H1 (cell line): ENCODE data around the gene PLEK2. TPM values are rescaled to one million over a fixed set of nuclear protein-coding genes. Genes with fewer than 3 reads are reported as not detected.

ENCODE experiments used
- CTCF ChIA-PET: fragments of 300-600 bp; sonication (Branson Sonifier 250); formaldehyde crosslinking; loops from one replicate; lab custom pipeline; 2021; ENCODE audit not compliant: partially characterized antibody; lab: Charles Lee
- POLR2A ChIA-PET: fragments of 300-600 bp; sonication (Branson Sonifier 250); formaldehyde crosslinking; loops from one replicate; lab custom pipeline; 2021; ENCODE audit warnings: inconsistent platforms; ENCODE audit not compliant: partially characterized antibody; lab: Charles Lee
- DNase-seq, 2 experiments: peaks; one replicate each; pipeline versions ENCODE4 v3.0.0 to v3.0.0-alpha.2; 2010 to 2022; ENCODE audit warnings: low spot score in 2 of 2, low read depth in 1 of 2, mixed read lengths in 1 of 2
- FAIRE-seq: peaks from 2 replicates; lab custom pipeline; 2011; peaks lifted over from hg19 to GRCh38; lab: Jason Lieb, UNC
- H2AFZ ChIP-seq: 2 replicates; pipeline ENCODE4 v1.8.1; 2012; ENCODE audit warnings: low read length, inconsistent platforms
- H2AK5ac ChIP-seq: 2 replicates; pipeline ENCODE4 v1.6.1; 2013; ENCODE audit warnings: low read depth, low read length
- H2BK120ac ChIP-seq: replicated peaks from 2 replicates; pipeline ENCODE3; 2013; ENCODE audit warnings: low read depth, low read length, inconsistent platforms
- H2BK12ac ChIP-seq: 2 replicates; pipeline ENCODE4 v1.6.1; 2013; ENCODE audit warnings: low read depth, low read length
- H2BK15ac ChIP-seq: 2 replicates; pipeline ENCODE4 v1.6.1; 2013; ENCODE audit warnings: low read length
- H2BK20ac ChIP-seq: 2 replicates; pipeline ENCODE4 v1.6.1; 2013; ENCODE audit warnings: low read length
- H2BK5ac ChIP-seq: 2 replicates; pipeline ENCODE4 v1.6.1; 2013; ENCODE audit warnings: low read depth, low read length
- H3K14ac ChIP-seq: 2 replicates; pipeline ENCODE4 v1.6.1; 2013; ENCODE audit warnings: inconsistent platforms; ENCODE audit not compliant: insufficient read length
- H3K18ac ChIP-seq: 2 replicates; pipeline ENCODE4 v1.6.1; 2013; ENCODE audit warnings: low read length; ENCODE audit errors: extremely low read depth
- H3K23ac ChIP-seq: 2 replicates; pipeline ENCODE4 v1.6.1; 2013; ENCODE audit warnings: inconsistent platforms; ENCODE audit not compliant: insufficient read length
- H3K23me2 ChIP-seq: 2 replicates; pipeline ENCODE4 v1.6.1; 2013; ENCODE audit warnings: low read depth, low read length
- H3K27ac ChIP-seq: 2 replicates; pipeline ENCODE4 v1.6.1; 2011; ENCODE audit warnings: low read depth, low read length, inconsistent platforms
- H3K27me3 ChIP-seq, 4 experiments: replicated peaks in 1 of 4; 1 replicate in 1 of 4; 2 replicates in 3 of 4; pipeline versions ENCODE4 v1.6.1 to v1.8.1; 2011 to 2013; ENCODE audit warnings: low read length in 3 of 4, mild to moderate bottlenecking in 3 of 4, inconsistent platforms in 2 of 4, mixed read lengths in 2 of 4, moderate library complexity in 1 of 4; ENCODE audit not compliant: control insufficient read depth in 3 of 4, insufficient read depth in 3 of 4; ENCODE audit errors: extremely low read depth in 1 of 4
- H3K36me3 ChIP-seq, 4 experiments: 2 replicates each; pipeline versions ENCODE4 v1.6.1 to v1.8.1; 2011 to 2013; ENCODE audit warnings: mild to moderate bottlenecking in 4 of 4, low read length in 3 of 4, moderate library complexity in 2 of 4, control low read depth in 1 of 4, inconsistent platforms in 1 of 4; ENCODE audit not compliant: insufficient read depth in 4 of 4, control insufficient read depth in 2 of 4
- H3K4ac ChIP-seq: replicated peaks from 2 replicates; pipeline ENCODE3; 2013; ENCODE audit warnings: low read length, low read depth, mixed read lengths, inconsistent platforms; ENCODE audit not compliant: insufficient read length
- H3K4me1 ChIP-seq, 4 experiments: replicated peaks in 1 of 4; 1 replicate in 1 of 4; 2 replicates in 3 of 4; pipeline versions ENCODE4 v1.6.1 to v1.8.1; 2011 to 2013; ENCODE audit warnings: low read length in 3 of 4, inconsistent platforms in 2 of 4, mixed read lengths in 1 of 4; ENCODE audit not compliant: insufficient read depth in 4 of 4, control insufficient read depth in 3 of 4
- H3K4me2 ChIP-seq, 2 experiments: 2 replicates each; pipeline versions ENCODE4 v1.6.1 to v1.8.1; 2011 to 2013; ENCODE audit warnings: low read depth in 2 of 2, low read length in 2 of 2, control low read depth in 1 of 2, inconsistent platforms in 1 of 2, mild to moderate bottlenecking in 1 of 2; ENCODE audit not compliant: insufficient read depth in 1 of 2
- H3K4me3 ChIP-seq, 4 experiments: fragments of 200-600, 300-600 bp in 1 of 4; sonication (generic), shearing (Covaris generic), sonication (Bioruptor Twin) in 1 of 4; 2 replicates each; pipeline versions ENCODE4 v1.5.1 to v1.8.1; 2011 to 2016; ENCODE audit warnings: low read length in 4 of 4, low read depth in 3 of 4, control low read depth in 2 of 4, inconsistent platforms in 2 of 4, mild to moderate bottlenecking in 2 of 4, mixed read lengths in 1 of 4, moderate library complexity in 1 of 4; ENCODE audit not compliant: insufficient read depth in 2 of 4; ENCODE audit errors: extremely low read depth in 1 of 4
- H3K56ac ChIP-seq: replicated peaks from 2 replicates; pipeline ENCODE3; 2013; ENCODE audit warnings: low read depth, mild to moderate bottlenecking, mixed read lengths, low read length, inconsistent platforms; ENCODE audit not compliant: insufficient read length
- H3K79me1 ChIP-seq: 2 replicates; pipeline ENCODE4 v1.6.1; 2013; ENCODE audit warnings: low read depth, low read length, control low read depth
- H3K79me2 ChIP-seq, 2 experiments: 2 replicates each; pipeline versions ENCODE4 v1.6.1 to v1.8.1; 2012 to 2013; ENCODE audit warnings: low read length in 2 of 2, mild to moderate bottlenecking in 2 of 2, inconsistent platforms in 1 of 2; ENCODE audit not compliant: insufficient read depth in 2 of 2, control insufficient read depth in 1 of 2
- H3K9ac ChIP-seq, 4 experiments: replicated peaks in 1 of 4; 1 replicate in 1 of 4; 2 replicates in 3 of 4; pipeline versions ENCODE4 v1.6.1 to v1.8.1; 2011 to 2013; ENCODE audit warnings: low read depth in 3 of 4, low read length in 3 of 4, control low read depth in 2 of 4, mild to moderate bottlenecking in 2 of 4, moderate library complexity in 2 of 4, inconsistent platforms in 1 of 4; ENCODE audit errors: extremely low read depth in 1 of 4
- H3K9me3 ChIP-seq, 2 experiments: 2 replicates each; pipeline versions ENCODE4 v1.6.1 to v1.8.1; 2012 to 2013; ENCODE audit warnings: mild to moderate bottlenecking in 2 of 2, moderate library complexity in 2 of 2, control low read depth in 1 of 2, inconsistent platforms in 1 of 2, low read depth in 1 of 2, low read length in 1 of 2, mixed read lengths in 1 of 2; ENCODE audit not compliant: insufficient read depth in 2 of 2
- H4K20me1 ChIP-seq, 2 experiments: replicated peaks in 1 of 2; 2 replicates each; pipeline versions ENCODE3 to v1.8.1; 2011 to 2013; ENCODE audit warnings: inconsistent platforms in 2 of 2, low read length in 2 of 2, mild to moderate bottlenecking in 1 of 2; ENCODE audit not compliant: insufficient read depth in 2 of 2, control insufficient read depth in 1 of 2
- H4K5ac ChIP-seq: 2 replicates; pipeline ENCODE4 v1.6.1; 2013; ENCODE audit warnings: low read length, low read depth, mixed read lengths, inconsistent platforms; ENCODE audit not compliant: insufficient read length
- H4K8ac ChIP-seq: 2 replicates; pipeline ENCODE4 v1.8.0; 2013; ENCODE audit warnings: mild to moderate bottlenecking, moderate library complexity, low read length, inconsistent platforms; ENCODE audit not compliant: insufficient read depth; ENCODE audit errors: extremely low read depth
- H4K91ac ChIP-seq: replicated peaks from 2 replicates; pipeline ENCODE3; 2013; ENCODE audit warnings: low read length, mixed read lengths, inconsistent platforms; ENCODE audit not compliant: insufficient read length
- CBX5 ChIP-seq: fragments of 300-800, 300-1000 bp; sonication (generic); IDR thresholded peaks from 2 replicates; pipeline ENCODE4 v1.7.1; 2016; ENCODE audit warnings: antibody characterized with exemption, low read length, low read depth
- POLR2A ChIP-seq, 2 experiments: IDR thresholded peaks; 1 replicate in 1 of 2; 2 replicates in 1 of 2; pipeline ENCODE4 v1.6.1; 2011; ENCODE audit warnings: low read depth in 2 of 2, low read length in 2 of 2, mild to moderate bottlenecking in 2 of 2; ENCODE audit errors: control extremely low read depth in 1 of 2
- RAD21 ChIP-seq, 2 experiments: IDR thresholded peaks in 1 of 2; conservative IDR thresholded peaks in 1 of 2; 2 replicates each; pipeline ENCODE4 v1.6.1; 2011; ENCODE audit warnings: low read depth in 2 of 2, low read length in 2 of 2, improper control_type of control experiment in 1 of 2, inconsistent platforms in 1 of 2, mild to moderate bottlenecking in 1 of 2, moderate library complexity in 1 of 2
- WGBS, 2 experiments: shearing (Covaris generic) in 1 of 2; methylation state at CpG; one replicate each; pipeline versions ENCODE4 v1.1.6 to v1.1.7; 2013 to 2015; ENCODE audit warnings: low lambda C conversion rate in 2 of 2, mixed read lengths in 2 of 2, inconsistent platforms in 1 of 2, low coverage in 1 of 2, missing lambda C conversion rate in 1 of 2; ENCODE audit not compliant: insufficient replicate concordance in 2 of 2, insufficient coverage in 1 of 2, insufficient read length in 1 of 2; ENCODE audit errors: extremely low coverage in 1 of 2, missing lambda C conversion rate in 1 of 2; 5-methylcytosine and 5-hydroxymethylcytosine counted together
- polyA plus RNA-seq, 7 experiments: library from polyadenylated mRNA; depleted of rRNA in 3 of 7; stranded (reverse) in 5 of 7; unstranded in 2 of 7; fragments of >200 nt in 5 of 7; fragments of 200-250 nt in 2 of 7; gene quantifications; 1 replicate in 5 of 7; 2 replicates in 1 of 7; 4 replicates in 1 of 7; pipeline versions ENCODE4 v1.2.1 to v1.2.3, GENCODE V29; 2011 to 2013; ENCODE audit warnings: missing spikeins in 2 of 7, mixed read lengths in 2 of 7
- total RNA-seq: library from RNA; stranded (reverse); fragmentation: NEBNext Ultra II Directional; extraction: Animal tissue kit (Norgen Biotek cat#: 25700); gene quantifications from 2 replicates; pipeline ENCODE4 v1.2.1, GENCODE V29; 2021

The PLEK2 gene
- total and polyA plus RNA-seq, 2 of the 8 experiments (the other 6 are each of a cell fraction or from before 2014, with no cell fraction given): 0.41 to 2.1 TPM

DNA sequence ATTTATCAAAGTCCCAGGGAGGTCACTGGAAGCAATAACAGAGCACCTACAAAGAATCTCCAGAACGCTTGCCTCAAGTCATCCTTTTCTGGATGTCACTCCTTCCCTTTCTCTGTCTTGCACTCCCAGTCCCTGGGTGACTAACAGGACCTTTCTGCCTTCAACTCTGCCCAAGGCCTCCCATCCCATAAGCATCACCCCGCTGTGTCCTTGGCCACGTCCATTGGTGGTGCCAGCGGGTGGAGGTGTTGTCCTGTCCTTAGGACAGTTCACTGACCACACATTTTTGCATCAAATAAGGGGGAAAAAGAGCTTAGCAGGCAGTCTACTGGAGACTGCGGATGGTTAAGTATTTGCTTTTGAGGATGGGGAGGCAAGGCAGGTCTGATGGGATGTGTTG lies 23.6 kb upstream of the PLEK2 start:
- no peaks in the 10 kb centered on the region for H3K9me3 ChIP-seq
- CTCF ChIA-PET: interaction anchor here (0.5 to 10.0 kb wide), 19 partner anchors 9 to 956 kb away, joined by 3 to 115 read pairs (median 8); partner anchors contain the start of gene PIGH
- 82% methylated on average over 5 of the region's 5 CpGs; no CpG with 5 or more reads in 1 of the 2 experiments for WGBS, 2 experiments

More for the DNA sequence above, 23.6 kb upstream of the PLEK2 start:
- Histone ChIP-seq H3K4me2 (no peak overlapping the region), H3K4me3 (no peak overlapping the region), H3K9ac (no peak overlapping the region; a peak in 1 of 7 replicates), H3K23me2 (no peaks in the 10 kb centered on the region), H3K18ac (no peak overlapping the region), H2BK12ac (no peak overlapping the region; the same call in 1 of the 2 replicates), H2BK15ac (no peak overlapping the region), H3K79me1 (no peaks in the 10 kb centered on the region), H4K5ac (no peak overlapping the region), H3K14ac (no peak overlapping the region), H3K4me1 (no peaks in the 10 kb centered on the region), H4K91ac (no peak overlapping the region), H4K20me1 (no peaks in the 10 kb centered on the region), H2BK20ac (no peak overlapping the region), H3K23ac (no peak overlapping the region), H3K27ac (no peak overlapping the region), H3K36me3 (no peaks in the 10 kb centered on the region), H4K8ac (no peak overlapping the region), H2BK120ac (no peak overlapping the region), H2AK5ac (0 out of 2 replicates have a peak overlapping the region, but pooled peaks have one; percentile 82), H3K4ac (no peak overlapping the region), H2BK5ac (no peak overlapping the region), H2AFZ (no peak overlapping the region), H3K79me2 (no peaks in the 10 kb centered on the region), H3K27me3 (no peaks in the 10 kb centered on the region), H3K56ac (no peak overlapping the region)
- TF ChIP-seq POLR2A (IDR thresholded peaks at IDR 0.05; ENCODE audit: control extremely low read depth in 1 of 2, low read depth in 2 of 2, low read length in 2 of 2) (no peak), RAD21 (IDR thresholded peaks at IDR 0.05 in 1 of 2, conservative IDR thresholded peaks at IDR 0.05 in 1 of 2; ENCODE audit: low read depth in 2 of 2, low read length in 2 of 2) (peak in 1 of 2 experiments; percentile 9; a peak in 1 of 4 replicates), CBX5 (no peak)
- no peak for FAIRE-seq
- no peak for DNase-seq
- POLR2A ChIA-PET: interaction anchor here (1.3 kb wide), 2 partner anchors 23 to 260 kb away, joined by 3 read pairs; partner anchors contain the start of gene RDH11
